Psoas muscle (tissue), 8 donors: ENCODE results near the gene MUL1. TPM values are rescaled to one million over a fixed set of nuclear protein-coding genes. Genes with fewer than 3 reads are reported as not detected.

ENCODE experiments used
- ATAC-seq, 4 donors: fragments of 200-7000 bp; cut with Tn5 transposase; one replicate each; pipeline ENCODE4 v1.9.1; 2020; ENCODE audit warnings: moderate library complexity in 3 of 4, mild to moderate bottlenecking in 2 of 4
- DNase-seq, 2 donors: peaks; one replicate each; pipeline ENCODE4 v3.0.0-alpha.2; 2020
- H3K27ac ChIP-seq: fragments of 200-600 bp; one replicate; pipeline ENCODE4 v1.8.0; 2022
- H3K27me3 ChIP-seq, 3 donors: fragments of 200-600 bp in 1 of 3; one replicate each; pipeline versions ENCODE4 v1.6.1 to v1.8.0; 2013 to 2022; ENCODE audit warnings: low read length in 2 of 3, mild to moderate bottlenecking in 2 of 3, moderate library complexity in 1 of 3; ENCODE audit not compliant: insufficient read depth in 3 of 3
- H3K36me3 ChIP-seq, 2 donors: fragments of 200-600 bp in 1 of 2; one replicate each; pipeline versions ENCODE4 v1.6.1 to v1.8.0; 2013 to 2022; ENCODE audit warnings: low read depth in 1 of 2, mild to moderate bottlenecking in 1 of 2, moderate library complexity in 1 of 2; ENCODE audit not compliant: insufficient read depth in 1 of 2
- H3K4me1 ChIP-seq: fragments of 200-600 bp; one replicate; pipeline ENCODE4 v1.8.0; 2022
- H3K4me3 ChIP-seq: fragments of 200-600 bp; one replicate; pipeline ENCODE4 v1.8.0; 2022; ENCODE audit warnings: mild to moderate bottlenecking
- H3K9me3 ChIP-seq: fragments of 200-600 bp; one replicate; pipeline ENCODE4 v1.8.0; 2022
- WGBS, 3 donors: extraction: QIAGEN DNeasy Blood & Tissue Kit; methylation state at CpG; one replicate each; pipeline versions ENCODE4 v1.1.6 to v1.1.7; 2013; 5-methylcytosine and 5-hydroxymethylcytosine counted together
- intact Hi-C, 2 donors: fragments of 100-400 bp; cut with DNase I; formaldehyde crosslinking; loops; one replicate each; pipeline versions ENCODE4 v1.11.0 to v1.14.2; 2022
- polyA plus RNA-seq, 3 donors: library from polyadenylated mRNA; stranded (reverse); fragments of 200-250 nt; gene quantifications; one replicate each; pipeline ENCODE4 v1.2.3, GENCODE V29; 2013
- total RNA-seq, 4 donors: library from RNA; stranded (reverse); fragmentation: NEBNext Ultra II Directional in 2 of 4; extraction: Animal tissue kit (Norgen Biotek cat#: 25700) in 2 of 4; gene quantifications; one replicate each; pipeline versions ENCODE4 v1.2.1 to v1.2.4, GENCODE V29; 2021 to 2023
- TF ChIP-seq, protein P1 (sequence below): fragments of 200-600 bp; IDR thresholded peaks from one replicate; pipeline ENCODE4 v1.8.0; 2022; ENCODE audit warnings: antibody characterized with exemption
- donor health status: healthy with polysubstance abuse.
- donor health status: DM: no; HTN: no; CAD: no; lungs with moderate emphysema.
- donor health status: Bipolar disorder and iron deficiency.
- donor health status: healthy.
- donor health status: DM: yes; HTN: yes; CAD: no.
- donor health status: DM: no; HTN: no; CAD: no.
- donor health status: DM: no; HTN: no; CAD: no.
- donor health status: DM: yes; HTN: yes; CAD: no.

MUL1 gene
- total and polyA plus RNA-seq, 7 donors: 23.0 to 48.0 (median 42.3) TPM

DNA sequence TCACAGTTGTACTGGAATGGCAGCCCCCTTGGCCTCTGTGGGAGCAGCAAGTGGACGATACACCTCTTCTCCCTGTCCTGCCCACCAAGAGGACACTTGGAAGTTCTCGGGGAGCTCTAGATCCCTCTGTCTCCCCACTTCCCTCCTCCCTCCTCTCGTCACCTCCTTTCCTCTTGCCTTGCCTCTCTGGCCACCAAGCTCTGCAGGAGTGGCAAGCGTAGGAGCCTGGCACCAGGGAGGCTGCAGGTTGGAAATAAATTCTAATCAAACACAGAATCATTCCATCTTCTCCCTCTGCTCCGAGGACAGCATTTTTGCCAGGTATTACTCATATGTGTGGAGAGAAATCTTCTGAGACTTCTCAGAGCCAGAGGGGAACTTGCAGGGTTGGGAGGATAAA lies 42.8 kb downstream of the MUL1 start:
- intact Hi-C loops: no loop called here
- Histone ChIP-seq H3K36me3 (no peaks in the 10 kb centered on the region), H3K4me3 (no peak overlapping the region), H3K4me1 (no peaks in the 10 kb centered on the region), H3K27ac (no peak overlapping the region), H3K9me3 (no peaks in the 10 kb centered on the region), H3K27me3 (peaks cover 0 to 6% (median 0%) of the 10 kb centered on the region in 3 donors)
- ATAC-seq (no peak), DNase-seq (no peak)
- TF ChIP-seq, protein P1, sequence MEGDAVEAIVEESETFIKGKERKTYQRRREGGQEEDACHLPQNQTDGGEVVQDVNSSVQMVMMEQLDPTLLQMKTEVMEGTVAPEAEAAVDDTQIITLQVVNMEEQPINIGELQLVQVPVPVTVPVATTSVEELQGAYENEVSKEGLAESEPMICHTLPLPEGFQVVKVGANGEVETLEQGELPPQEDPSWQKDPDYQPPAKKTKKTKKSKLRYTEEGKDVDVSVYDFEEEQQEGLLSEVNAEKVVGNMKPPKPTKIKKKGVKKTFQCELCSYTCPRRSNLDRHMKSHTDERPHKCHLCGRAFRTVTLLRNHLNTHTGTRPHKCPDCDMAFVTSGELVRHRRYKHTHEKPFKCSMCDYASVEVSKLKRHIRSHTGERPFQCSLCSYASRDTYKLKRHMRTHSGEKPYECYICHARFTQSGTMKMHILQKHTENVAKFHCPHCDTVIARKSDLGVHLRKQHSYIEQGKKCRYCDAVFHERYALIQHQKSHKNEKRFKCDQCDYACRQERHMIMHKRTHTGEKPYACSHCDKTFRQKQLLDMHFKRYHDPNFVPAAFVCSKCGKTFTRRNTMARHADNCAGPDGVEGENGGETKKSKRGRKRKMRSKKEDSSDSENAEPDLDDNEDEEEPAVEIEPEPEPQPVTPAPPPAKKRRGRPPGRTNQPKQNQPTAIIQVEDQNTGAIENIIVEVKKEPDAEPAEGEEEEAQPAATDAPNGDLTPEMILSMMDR: no peak
- WGBS, 3 donors: 68 to 81% (median 75%) methylated on average over 5 of the region's 5 CpGs

DNA sequence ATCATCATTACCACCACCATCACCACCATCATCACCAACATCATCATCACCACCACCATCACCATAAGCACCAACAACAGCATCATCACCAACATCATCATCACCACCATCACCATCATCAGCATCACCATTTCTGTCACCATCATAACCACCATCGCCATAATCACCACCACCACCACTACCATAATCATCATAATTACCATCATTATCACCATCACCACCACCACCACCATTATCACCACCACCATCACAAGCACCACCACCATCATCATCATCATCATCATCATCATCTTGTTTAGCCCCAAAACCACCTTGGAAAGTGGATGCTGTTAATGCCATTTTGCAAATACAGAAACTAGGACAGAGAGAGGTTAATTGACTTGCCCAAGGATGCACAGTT lies 44.4 kb downstream of the MUL1 start:
- TF ChIP-seq, protein P1: no peak

DNA sequence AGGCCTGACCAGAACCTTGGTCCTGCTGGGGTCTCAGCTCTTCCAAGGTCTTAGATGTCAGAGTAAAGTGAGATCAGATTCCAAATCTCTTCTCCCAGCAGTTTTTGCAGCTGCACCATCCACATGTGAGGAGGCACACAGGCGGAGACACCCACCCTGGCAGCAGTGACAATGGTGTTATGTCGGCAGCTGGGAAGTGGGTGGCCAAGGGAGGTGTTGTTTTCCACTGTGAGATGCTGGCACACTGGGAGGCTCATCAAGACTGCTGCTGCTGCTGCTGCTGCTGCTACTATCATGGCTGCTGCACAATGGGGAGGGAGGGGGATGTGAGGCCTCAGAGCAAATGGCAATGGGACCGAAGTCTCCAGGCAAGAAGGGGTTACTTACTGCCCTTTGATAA lies 45.6 kb downstream of the MUL1 start:
- H3K27me3 ChIP-seq: peaks cover 0 to 9% (median 0%) of the 10 kb centered on the region in 3 donors
- no peak overlapping the region for H3K4me3 ChIP-seq
- no peaks in the 10 kb centered on the region for H3K9me3 ChIP-seq
- WGBS, 3 donors: 62 to 69% (median 68%) methylated on average over 3 of the region's 3 CpGs
- H3K36me3 ChIP-seq: no peaks in the 10 kb centered on the region
- TF ChIP-seq, protein P1: no peak
- no peak overlapping the region for H3K27ac ChIP-seq
- ATAC-seq: no peak
- DNase-seq: no peak
- no peaks in the 10 kb centered on the region for H3K4me1 ChIP-seq
- intact Hi-C loops: no loop called here

More for the DNA sequence above, 44.4 kb downstream of the MUL1 start:
- no peak for DNase-seq
- ATAC-seq: no peak
- H3K27me3 ChIP-seq: peaks cover 0 to 6% (median 0%) of the 10 kb centered on the region in 3 donors
- no peak overlapping the region for H3K27ac ChIP-seq
- no peaks in the 10 kb centered on the region for H3K36me3 ChIP-seq
- H3K4me1 ChIP-seq: no peaks in the 10 kb centered on the region
- no peak overlapping the region for H3K4me3 ChIP-seq
- H3K9me3 ChIP-seq: no peaks in the 10 kb centered on the region
- intact Hi-C loops: no loop called here
- WGBS, 3 donors: 71 to 89% (median 85%) methylated on average over 1 of the region's 1 CpG

DNA sequence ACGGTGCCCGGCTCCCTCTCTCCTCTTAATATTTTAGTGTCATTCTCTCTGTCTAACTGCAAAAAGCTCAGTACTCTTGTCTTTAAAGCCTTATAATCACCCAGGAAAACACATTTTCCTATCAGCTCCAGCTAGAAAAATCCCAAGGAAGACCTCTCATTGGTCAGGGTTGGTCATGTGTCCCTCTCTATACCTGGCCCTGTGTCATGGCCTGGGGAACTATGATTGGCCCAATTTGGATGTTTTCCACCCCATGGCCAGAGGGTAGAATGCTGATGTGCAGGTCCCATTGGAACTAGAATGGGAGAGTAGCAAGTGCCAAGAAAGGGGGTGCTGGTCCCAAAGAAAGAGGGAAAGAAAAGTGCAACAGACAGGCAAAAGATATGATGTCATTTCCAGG lies 49.2 kb downstream of the MUL1 start:
- Histone ChIP-seq H3K27me3 (peaks cover 0 to 10% (median 4%) of the 10 kb centered on the region in 3 donors), H3K36me3 (no peaks in the 10 kb centered on the region), H3K4me1 (no peaks in the 10 kb centered on the region), H3K4me3 (no peak overlapping the region), H3K27ac (no peak overlapping the region), H3K9me3 (no peaks in the 10 kb centered on the region)
- DNase-seq: no peak
- intact Hi-C loops: no loop called here
- WGBS, 3 donors: 83 to 90% (median 84%) methylated on average over 2 of the region's 2 CpGs
- TF ChIP-seq, protein P1: no peak
- ATAC-seq: no peak

DNA sequence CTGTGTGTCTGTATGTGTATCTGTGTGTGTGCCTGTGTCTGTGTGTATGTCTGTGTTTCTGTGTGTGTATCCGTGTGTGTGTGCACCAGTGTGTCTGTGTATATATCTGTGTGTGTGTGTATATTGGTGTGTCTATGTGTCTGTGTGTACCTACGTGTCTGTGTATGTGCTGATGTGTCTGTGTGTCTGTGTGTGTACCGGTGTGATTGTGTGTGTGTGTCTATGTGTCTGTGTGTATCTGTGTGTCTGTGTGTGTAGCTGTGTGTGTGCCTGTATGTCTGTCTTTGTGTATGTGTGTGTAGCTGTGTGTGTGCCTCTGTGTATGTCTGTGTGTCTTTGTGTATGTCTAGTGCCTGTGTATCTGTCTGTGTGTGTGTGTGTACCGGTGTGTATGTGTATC lies 53.9 kb downstream of the MUL1 start:
- intact Hi-C loops: no loop called here
- H3K4me3 ChIP-seq: no peak overlapping the region
- H3K36me3 ChIP-seq: no peaks in the 10 kb centered on the region
- TF ChIP-seq, protein P1: no peak
- H3K27ac ChIP-seq: no peak overlapping the region
- 89 to 91% (median 90%) methylated on average over 4 of the region's 4 CpGs for whole genome bisulfite sequencing, 3 donors
- H3K27me3 ChIP-seq: peaks cover 0 to 38% (median 9%) of the 10 kb centered on the region in 3 donors
- H3K9me3 ChIP-seq: no peaks in the 10 kb centered on the region
- no peak for ATAC-seq
- DNase-seq: no peak
- H3K4me1 ChIP-seq: no peaks in the 10 kb centered on the region
